Measurements from ENCODE around the gene SIX1. TPM values are rescaled to one million over a fixed set of nuclear protein-coding genes. Genes with fewer than 3 reads are reported as not detected.

SIX1 gene
- total RNA-seq, 1 donor from 2014 or later: not detected

DNA sequence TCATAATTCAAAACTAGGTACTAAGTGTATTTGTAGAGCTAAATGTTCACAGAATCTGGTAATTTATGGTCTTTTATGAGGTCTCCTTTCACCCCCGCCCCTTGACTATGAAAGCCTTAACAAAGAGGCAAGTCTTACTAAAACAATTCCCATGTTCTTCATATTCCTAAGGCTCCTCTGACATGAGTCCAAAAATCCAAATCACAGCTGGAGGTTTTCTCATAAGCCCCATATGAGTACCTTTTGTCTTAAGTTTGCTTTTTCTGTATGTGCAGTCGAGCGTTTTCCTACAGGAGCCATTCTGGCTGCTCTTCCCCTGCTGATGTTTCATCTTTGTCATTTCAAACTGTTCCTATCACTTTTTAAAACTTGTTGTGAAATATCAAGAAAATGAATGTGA is 55.2 kb downstream of the SIX1 start:
- DNase-seq (ENCODE audit: low spot score): no peak

Other genes starting within 250 kb of the SIX1 start
- not detected for gene C14orf39, start 163.4 kb downstream of the SIX1 start, total RNA-seq
- not detected for gene SIX6, start 140.3 kb downstream of the SIX1 start, total RNA-seq
- 2.5 TPM for gene SIX4, start 74.9 kb upstream of the SIX1 start, total RNA-seq
- gene MNAT1, start 85.3 kb upstream of the SIX1 start, total RNA-seq: 26.1 TPM